SKM-1 (cell line): ENCODE results near the gene DIABLO.

ENCODE experiments used
- DNase-seq: peaks from one replicate; lab custom pipeline; 2025; ENCODE audit not compliant: unreplicated experiment; lab: John Stamatoyannopoulos, UW

DIABLO gene

DNA sequence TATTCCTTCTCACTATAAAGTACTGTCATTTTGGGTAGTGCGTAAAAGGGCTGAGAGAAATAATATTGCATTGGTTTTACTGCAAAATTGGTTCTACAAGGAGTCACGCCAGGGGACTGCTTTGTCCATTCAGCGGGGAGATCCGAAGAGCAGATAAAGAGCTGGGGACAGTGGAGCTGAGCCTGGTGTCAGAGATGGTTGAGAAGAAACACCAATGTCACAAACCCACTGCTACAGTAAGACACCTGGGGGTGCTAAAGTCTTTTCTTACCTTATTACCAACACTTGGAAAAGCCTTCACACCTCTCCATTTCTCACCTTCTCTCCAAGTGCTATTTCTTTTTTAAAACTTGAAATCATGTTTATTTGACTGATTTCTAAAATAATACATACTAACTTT lies 66.0 kb downstream of the DIABLO start:
- DNase-seq, result no peak

DNA sequence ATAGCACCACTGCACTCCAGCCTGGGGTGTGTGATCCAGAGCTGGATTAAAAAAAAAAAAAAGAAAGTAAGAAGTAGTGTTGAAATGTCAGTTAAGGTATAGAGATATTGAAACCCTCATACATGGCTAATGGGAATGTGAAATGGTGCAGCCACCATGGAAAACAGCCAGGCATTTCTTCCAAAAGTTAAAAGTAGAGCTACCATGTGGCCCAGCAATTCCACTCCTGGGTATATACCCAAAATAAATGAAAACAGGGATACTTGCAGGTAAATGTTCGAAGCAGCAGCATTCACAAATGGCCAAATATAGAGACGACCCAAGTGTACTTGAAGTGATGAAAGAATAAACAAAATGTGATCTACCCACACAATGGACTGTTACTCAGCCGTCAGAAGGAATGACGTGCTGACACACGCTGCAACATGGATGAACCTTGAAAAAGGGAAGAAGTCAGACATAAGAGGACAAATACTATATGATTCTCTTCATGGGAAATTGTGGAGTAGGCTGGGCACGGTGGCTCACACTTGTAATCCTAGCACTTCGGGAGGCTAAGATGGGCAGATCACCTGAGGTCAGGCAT lies 67.1 kb downstream of the DIABLO start:
- DNase-seq, result no peak
